Measurements from ENCODE around the gene DES.

DNA sequence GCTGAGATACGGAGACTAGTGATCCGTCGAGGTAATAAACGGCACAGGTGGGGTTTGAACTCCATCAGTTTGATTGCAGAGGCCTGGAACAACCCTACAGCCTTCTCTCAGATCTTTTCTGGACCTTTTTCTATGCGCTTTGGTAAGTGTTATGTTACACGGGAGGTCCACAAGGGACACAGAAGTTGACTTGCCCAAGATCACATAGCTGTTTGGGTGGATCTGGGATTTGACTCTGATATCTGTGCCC is 29.3 kb upstream of the DES start:
- no peak for TF ChIP-seq YY1 (IDR thresholded peaks at IDR 0.05; ENCODE audit: low read depth)
- TF ChIP-seq, protein P1, sequence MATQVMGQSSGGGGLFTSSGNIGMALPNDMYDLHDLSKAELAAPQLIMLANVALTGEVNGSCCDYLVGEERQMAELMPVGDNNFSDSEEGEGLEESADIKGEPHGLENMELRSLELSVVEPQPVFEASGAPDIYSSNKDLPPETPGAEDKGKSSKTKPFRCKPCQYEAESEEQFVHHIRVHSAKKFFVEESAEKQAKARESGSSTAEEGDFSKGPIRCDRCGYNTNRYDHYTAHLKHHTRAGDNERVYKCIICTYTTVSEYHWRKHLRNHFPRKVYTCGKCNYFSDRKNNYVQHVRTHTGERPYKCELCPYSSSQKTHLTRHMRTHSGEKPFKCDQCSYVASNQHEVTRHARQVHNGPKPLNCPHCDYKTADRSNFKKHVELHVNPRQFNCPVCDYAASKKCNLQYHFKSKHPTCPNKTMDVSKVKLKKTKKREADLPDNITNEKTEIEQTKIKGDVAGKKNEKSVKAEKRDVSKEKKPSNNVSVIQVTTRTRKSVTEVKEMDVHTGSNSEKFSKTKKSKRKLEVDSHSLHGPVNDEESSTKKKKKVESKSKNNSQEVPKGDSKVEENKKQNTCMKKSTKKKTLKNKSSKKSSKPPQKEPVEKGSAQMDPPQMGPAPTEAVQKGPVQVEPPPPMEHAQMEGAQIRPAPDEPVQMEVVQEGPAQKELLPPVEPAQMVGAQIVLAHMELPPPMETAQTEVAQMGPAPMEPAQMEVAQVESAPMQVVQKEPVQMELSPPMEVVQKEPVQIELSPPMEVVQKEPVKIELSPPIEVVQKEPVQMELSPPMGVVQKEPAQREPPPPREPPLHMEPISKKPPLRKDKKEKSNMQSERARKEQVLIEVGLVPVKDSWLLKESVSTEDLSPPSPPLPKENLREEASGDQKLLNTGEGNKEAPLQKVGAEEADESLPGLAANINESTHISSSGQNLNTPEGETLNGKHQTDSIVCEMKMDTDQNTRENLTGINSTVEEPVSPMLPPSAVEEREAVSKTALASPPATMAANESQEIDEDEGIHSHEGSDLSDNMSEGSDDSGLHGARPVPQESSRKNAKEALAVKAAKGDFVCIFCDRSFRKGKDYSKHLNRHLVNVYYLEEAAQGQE (IDR thresholded peaks at IDR 0.05; ENCODE audit: low read depth): no peak
- no peak for TF ChIP-seq TAF1 (IDR thresholded peaks at IDR 0.05; ENCODE audit: low read depth)
- TF ChIP-seq NFIC (IDR thresholded peaks at IDR 0.05): no peak
- TF ChIP-seq, protein P2, sequence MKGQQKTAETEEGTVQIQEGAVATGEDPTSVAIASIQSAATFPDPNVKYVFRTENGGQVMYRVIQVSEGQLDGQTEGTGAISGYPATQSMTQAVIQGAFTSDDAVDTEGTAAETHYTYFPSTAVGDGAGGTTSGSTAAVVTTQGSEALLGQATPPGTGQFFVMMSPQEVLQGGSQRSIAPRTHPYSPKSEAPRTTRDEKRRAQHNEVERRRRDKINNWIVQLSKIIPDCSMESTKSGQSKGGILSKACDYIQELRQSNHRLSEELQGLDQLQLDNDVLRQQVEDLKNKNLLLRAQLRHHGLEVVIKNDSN (IDR thresholded peaks at IDR 0.05): no peak
- no peak for TF ChIP-seq TCF12 (IDR thresholded peaks at IDR 0.05; ENCODE audit: low read depth)
